ENCODE results near the gene PTPRA. TPM values are rescaled to one million over a fixed set of nuclear protein-coding genes. Genes with fewer than 3 reads are reported as not detected.

The PTPRA gene
- total RNA-seq, 1 donor from 2014 or later = 63.3 TPM

DNA sequence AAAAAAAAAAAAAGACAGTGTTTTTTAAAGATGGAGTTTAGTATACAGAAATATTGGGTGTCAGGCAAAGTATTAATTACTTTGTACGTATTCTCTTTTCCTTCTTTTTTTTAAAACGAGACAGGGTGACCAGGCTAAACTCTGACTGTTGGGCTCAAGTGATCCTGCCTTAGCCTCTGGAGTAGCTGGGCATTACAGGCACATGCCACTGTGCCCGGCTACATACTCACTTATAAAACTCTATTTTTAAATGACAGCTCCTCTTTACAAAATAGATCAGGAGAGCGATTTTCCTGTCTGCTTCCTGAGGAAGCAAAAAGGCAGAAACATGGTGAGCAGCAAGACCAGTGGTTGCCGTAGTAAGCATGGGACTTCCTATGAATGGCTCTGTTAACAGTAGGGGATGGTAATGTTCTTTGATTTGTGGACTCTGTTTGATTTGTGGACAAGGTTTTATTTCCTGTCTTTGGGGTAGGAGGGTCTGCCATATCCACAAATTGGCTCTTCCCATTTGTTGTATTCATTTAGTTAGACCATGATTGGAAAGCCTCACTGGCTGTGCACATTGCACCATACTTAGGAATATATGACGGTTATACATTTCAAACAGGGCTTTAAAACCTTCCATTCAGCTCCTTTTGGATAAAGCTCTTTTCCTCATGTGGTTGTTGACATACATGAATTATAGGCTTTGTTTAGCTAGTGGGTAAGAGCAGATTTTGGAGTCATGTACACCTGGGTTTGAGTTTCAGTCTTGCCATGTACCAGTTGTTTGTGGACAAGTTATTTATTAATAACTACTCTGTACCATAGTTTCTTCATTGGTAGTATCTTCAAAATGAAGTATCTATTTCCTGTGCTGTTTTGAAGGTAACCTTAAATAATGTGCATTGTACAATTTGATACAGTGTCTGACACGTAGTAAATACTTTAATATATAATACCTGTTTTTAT lies 45.1 kb downstream of the PTPRA start:
- peaks cover 3% of the 10 kb centered on the region for H3K36me3 ChIP-seq
- intact Hi-C loops (cut with DNase I) = no loop called here
- no peaks in the 10 kb centered on the region for H3K27me3 ChIP-seq (ENCODE audit: low read depth)
- TF ChIP-seq, protein P1, sequence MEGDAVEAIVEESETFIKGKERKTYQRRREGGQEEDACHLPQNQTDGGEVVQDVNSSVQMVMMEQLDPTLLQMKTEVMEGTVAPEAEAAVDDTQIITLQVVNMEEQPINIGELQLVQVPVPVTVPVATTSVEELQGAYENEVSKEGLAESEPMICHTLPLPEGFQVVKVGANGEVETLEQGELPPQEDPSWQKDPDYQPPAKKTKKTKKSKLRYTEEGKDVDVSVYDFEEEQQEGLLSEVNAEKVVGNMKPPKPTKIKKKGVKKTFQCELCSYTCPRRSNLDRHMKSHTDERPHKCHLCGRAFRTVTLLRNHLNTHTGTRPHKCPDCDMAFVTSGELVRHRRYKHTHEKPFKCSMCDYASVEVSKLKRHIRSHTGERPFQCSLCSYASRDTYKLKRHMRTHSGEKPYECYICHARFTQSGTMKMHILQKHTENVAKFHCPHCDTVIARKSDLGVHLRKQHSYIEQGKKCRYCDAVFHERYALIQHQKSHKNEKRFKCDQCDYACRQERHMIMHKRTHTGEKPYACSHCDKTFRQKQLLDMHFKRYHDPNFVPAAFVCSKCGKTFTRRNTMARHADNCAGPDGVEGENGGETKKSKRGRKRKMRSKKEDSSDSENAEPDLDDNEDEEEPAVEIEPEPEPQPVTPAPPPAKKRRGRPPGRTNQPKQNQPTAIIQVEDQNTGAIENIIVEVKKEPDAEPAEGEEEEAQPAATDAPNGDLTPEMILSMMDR (IDR thresholded peaks at IDR 0.05) = no peak
- H3K27ac ChIP-seq = no peak overlapping the region
- no peaks in the 10 kb centered on the region for H3K4me1 ChIP-seq
- no peak overlapping the region for H3K4me3 ChIP-seq
- no peak for DNase-seq
- H3K9me3 ChIP-seq = no peaks in the 10 kb centered on the region
- no peak for ATAC-seq

DNA sequence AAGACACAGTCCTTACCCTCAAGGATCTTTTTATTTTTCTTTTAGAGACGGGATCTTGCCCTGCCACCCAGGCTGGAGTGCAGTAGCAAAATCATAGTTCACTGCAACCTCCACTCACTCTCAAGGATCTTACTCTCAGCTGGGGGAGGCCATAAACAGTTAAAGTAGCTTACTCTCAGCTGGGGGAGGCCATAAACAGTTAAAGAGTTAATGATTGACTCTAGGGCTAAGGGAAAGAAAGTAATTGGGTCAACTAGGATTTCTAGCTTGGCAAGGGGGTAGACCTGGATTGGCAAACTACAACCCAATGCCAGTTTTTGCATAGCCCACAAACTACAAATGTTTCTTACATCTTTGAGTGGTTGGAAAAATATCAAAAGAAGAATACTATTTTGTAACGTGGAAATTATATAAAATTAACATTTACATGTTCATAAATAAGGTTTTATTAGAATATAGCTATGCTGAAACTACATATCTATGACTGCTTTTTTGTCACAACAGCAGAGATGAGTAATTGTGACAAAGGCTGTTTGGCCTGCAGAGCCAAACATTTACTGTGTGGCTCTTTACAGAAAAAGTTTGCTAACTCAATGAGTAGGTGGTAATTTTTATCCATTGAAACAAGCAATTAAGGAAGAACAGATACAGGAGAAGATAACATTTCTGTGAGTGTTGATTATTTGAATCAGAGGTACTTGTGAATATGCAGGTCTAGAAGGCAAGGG lies 46.4 kb downstream of the PTPRA start:
- no peak for DNase-seq
- intact Hi-C loops (cut with DNase I) = no loop called here
- Histone ChIP-seq H3K36me3 (peaks cover 17% of the 10 kb centered on the region), H3K4me3 (no peak overlapping the region), H3K27me3 (ENCODE audit: low read depth) (no peaks in the 10 kb centered on the region), H3K9me3 (no peaks in the 10 kb centered on the region), H3K27ac (no peak overlapping the region), H3K4me1 (no peaks in the 10 kb centered on the region)
- TF ChIP-seq, protein P1 (IDR thresholded peaks at IDR 0.05) = no peak
- ATAC-seq = no peak

DNA sequence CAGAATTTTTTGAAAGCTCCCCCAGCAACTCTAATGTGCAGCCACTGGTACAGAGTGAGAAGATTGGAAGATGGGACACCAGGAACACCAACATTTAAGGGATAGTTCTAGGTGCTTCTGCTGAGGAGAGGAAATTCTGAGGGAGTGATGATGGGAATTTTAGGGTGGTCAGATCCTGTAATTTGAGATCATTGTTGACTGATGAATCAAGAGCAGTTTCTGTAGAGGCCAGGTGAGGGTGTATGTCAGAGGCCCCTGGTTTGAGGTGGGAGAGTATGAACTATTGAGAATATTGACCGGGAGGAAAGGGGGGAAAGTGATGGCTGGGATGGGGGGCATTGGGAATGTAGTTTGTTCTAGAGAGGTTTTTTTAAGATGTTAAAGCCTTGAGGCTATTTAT lies 47.2 kb downstream of the PTPRA start:
- Histone ChIP-seq H3K4me3 (no peak overlapping the region), H3K4me1 (no peaks in the 10 kb centered on the region), H3K27ac (no peak overlapping the region), H3K36me3 (peaks cover 24% of the 10 kb centered on the region), H3K27me3 (ENCODE audit: low read depth) (no peaks in the 10 kb centered on the region), H3K9me3 (no peaks in the 10 kb centered on the region)
- ATAC-seq (no peak), DNase-seq (no peak)
- intact Hi-C loops (cut with DNase I) = no loop called here
- TF ChIP-seq, protein P1 (IDR thresholded peaks at IDR 0.05) = no peak

DNA sequence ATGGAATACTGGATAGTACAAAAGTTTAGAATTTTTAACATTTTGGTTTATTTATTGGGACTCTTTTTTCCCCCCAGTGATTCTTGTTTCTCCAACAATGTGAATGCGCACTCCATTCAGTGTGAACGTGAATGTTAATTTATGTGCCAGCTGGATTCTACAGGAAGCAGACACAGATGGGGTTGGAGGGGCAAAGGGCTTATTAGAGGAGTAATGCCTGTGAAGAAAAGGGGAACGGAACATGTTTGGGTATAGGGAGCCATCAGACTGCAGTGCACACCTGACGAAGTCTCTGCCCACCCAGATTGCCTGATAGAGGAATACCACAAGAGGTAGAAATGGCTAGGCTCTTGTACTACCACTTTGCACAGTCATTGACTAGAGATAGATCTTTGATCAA lies 48.2 kb downstream of the PTPRA start:
- ATAC-seq = no peak
- intact Hi-C loops (cut with DNase I) = no loop called here

DNA sequence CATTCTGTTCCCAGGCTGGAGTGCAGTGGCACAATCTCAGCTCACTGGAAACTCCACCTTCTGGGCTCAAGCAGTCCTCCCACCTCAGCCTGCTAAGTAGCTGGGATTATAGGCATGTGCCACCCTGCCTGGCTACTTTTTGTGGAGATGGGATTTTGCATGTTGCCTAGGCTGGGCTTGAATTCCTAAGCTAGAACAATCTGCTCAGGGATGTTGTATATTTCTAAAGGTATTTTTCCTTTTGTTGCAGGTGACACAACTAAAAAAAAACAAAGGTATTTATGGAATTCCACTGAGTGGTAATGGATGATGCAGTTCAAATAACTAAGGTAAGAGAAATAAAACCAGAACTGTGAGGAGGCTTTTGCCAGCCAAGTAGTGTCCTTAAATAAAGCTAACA lies 49.7 kb downstream of the PTPRA start:
- Histone ChIP-seq H3K4me3 (no peak overlapping the region), H3K4me1 (no peaks in the 10 kb centered on the region), H3K36me3 (peaks cover 28% of the 10 kb centered on the region), H3K9me3 (no peaks in the 10 kb centered on the region), H3K27ac (peak overlapping the region; percentile 2), H3K27me3 (ENCODE audit: low read depth) (no peaks in the 10 kb centered on the region)
- TF ChIP-seq, protein P1 (IDR thresholded peaks at IDR 0.05) = no peak
- intact Hi-C loops (cut with DNase I) = no loop called here
- DNase-seq (no peak), ATAC-seq (peak; percentile 67 to 68)

More for the DNA sequence above, 48.2 kb downstream of the PTPRA start:
- Histone ChIP-seq H3K27me3 (ENCODE audit: low read depth) (no peaks in the 10 kb centered on the region), H3K27ac (no peak overlapping the region), H3K4me3 (no peak overlapping the region), H3K4me1 (no peaks in the 10 kb centered on the region), H3K9me3 (no peaks in the 10 kb centered on the region), H3K36me3 (peaks cover 28% of the 10 kb centered on the region)
- TF ChIP-seq, protein P1 (IDR thresholded peaks at IDR 0.05) = no peak
- DNase-seq = no peak

All from lower lobe of right lung (tissue), 2 donors.